Frontal cortex (tissue), 4 donors: ENCODE measurements around the gene TOB1. TPM values are rescaled to one million over a fixed set of nuclear protein-coding genes. Genes with fewer than 3 reads are reported as not detected.
A peak's percentile ranks its signal among the peaks of the same experiment; 100 is the strongest.

ENCODE experiments used
- DNase-seq, 2 donors: peaks; one replicate each; pipeline ENCODE4 v3.0.0; 2012; ENCODE audit warnings: low spot score in 2 of 2
- FAIRE-seq: peaks from 2 replicates; lab custom pipeline; 2012; peaks lifted over from hg19 to GRCh38; lab: Jason Lieb, UNC
- total RNA-seq: library from RNA; depleted of rRNA; stranded (reverse); fragments of >200 nt; gene quantifications from one replicate; pipeline ENCODE4 v1.2.3, GENCODE V29; 2014
- donor health status: control.
- donor health status: control.
- donor health status: control.

TOB1 gene
- total RNA-seq, 1 donor from 2014 or later: 9.4 TPM

- FAIRE-seq: no peak
- no peak for DNase-seq
Measured at GRCh38 chr17:50853015-50853615, 13.0 kb downstream of the TOB1 start.

- DNase-seq: no peak
- FAIRE-seq: no peak
Measured at GRCh38 chr17:50850640-50851039, 15.5 kb downstream of the TOB1 start.

- DNase-seq: no peak
- FAIRE-seq: no peak
Measured at GRCh38 chr17:50848711-50849110, 17.4 kb downstream of the TOB1 start.

GRCh38 chr17:50848039-50848438 lies 18.1 kb downstream of the TOB1 start:
- DNase-seq (no peak), FAIRE-seq (no peak)

GRCh38 chr17:50847566-50847965 lies 18.6 kb downstream of the TOB1 start:
- DNase-seq (no peak), FAIRE-seq (no peak)

- DNase-seq (peak in 1 of 2 donors; percentile 16), FAIRE-seq (no peak)
Measured at GRCh38 chr17:50845240-50846147, 20.7 kb downstream of the TOB1 start.

GRCh38 chr17:50844117-50844700 lies 21.9 kb downstream of the TOB1 start:
- DNase-seq: no peak
- FAIRE-seq: no peak

GRCh38 chr17:50843150-50843905 lies 22.8 kb downstream of the TOB1 start:
- no peak for FAIRE-seq

GRCh38 chr17:50842506-50843149 lies 23.5 kb downstream of the TOB1 start:
- FAIRE-seq (no peak), DNase-seq (no peak)

More at GRCh38 chr17:50843150-50843905, 22.8 kb downstream of the TOB1 start:
- DNase-seq: no peak

- DNase-seq (peak; percentile 78 to 89), FAIRE-seq (no peak)
Measured at GRCh38 chr17:50841949-50842354, 24.2 kb downstream of the TOB1 start.

- no peak for DNase-seq
- no peak for FAIRE-seq
Measured at GRCh38 chr17:50841277-50841948, 24.7 kb downstream of the TOB1 start.

- no peak for FAIRE-seq
Measured at GRCh38 chr17:50840311-50840851, 25.8 kb downstream of the TOB1 start.

GRCh38 chr17:50839591-50840310 lies 26.4 kb downstream of the TOB1 start:
- no peak for DNase-seq
- no peak for FAIRE-seq

More at GRCh38 chr17:50840311-50840851, 25.8 kb downstream of the TOB1 start:
- DNase-seq: no peak

- DNase-seq: peak; percentile 25 to 66
- FAIRE-seq: no peak
Measured at GRCh38 chr17:50837980-50838954, 27.9 kb downstream of the TOB1 start.

- FAIRE-seq (no peak), DNase-seq (no peak)
Measured at GRCh38 chr17:50837286-50837979, 28.7 kb downstream of the TOB1 start.

- FAIRE-seq: no peak
Measured at GRCh38 chr17:50836826-50837225, 29.3 kb downstream of the TOB1 start.

More at GRCh38 chr17:50836826-50837225, 29.3 kb downstream of the TOB1 start:
- DNase-seq: no peak
